Left lung (tissue), 10 donors: ENCODE measurements around the gene EFNA4. TPM values are rescaled to one million over a fixed set of nuclear protein-coding genes. Genes with fewer than 3 reads are reported as not detected.

Experiments used
- ATAC-seq: fragments of 200-7000 bp; cut with Tn5 transposase; one replicate; pipeline ENCODE4 v1.9.1; 2020; ENCODE audit warnings: moderate library complexity
- DNase-seq, 4 donors: peaks; one replicate each; pipeline ENCODE4 v3.0.0-alpha.2; 2013 to 2020
- H3K27ac ChIP-seq, 2 donors: fragments of 200-600 bp; sonication (generic) in 1 of 2; one replicate each; pipeline versions ENCODE4 v1.5.0 to v1.8.0; 2020 to 2021
- H3K27me3 ChIP-seq, 2 donors: fragments of 200-600 bp; sonication (generic) in 1 of 2; one replicate each; pipeline versions ENCODE4 v1.5.0 to v1.8.0; 2020 to 2021
- H3K36me3 ChIP-seq, 2 donors: fragments of 200-600 bp; sonication (generic) in 1 of 2; one replicate each; pipeline versions ENCODE4 v1.5.0 to v1.8.0; 2020 to 2021
- H3K4me1 ChIP-seq, 2 donors: fragments of 200-600 bp; one replicate each; pipeline ENCODE4 v1.8.0; 2021
- H3K4me3 ChIP-seq, 2 donors: fragments of 200-600 bp; sonication (generic) in 1 of 2; one replicate each; pipeline versions ENCODE4 v1.5.0 to v1.8.0; 2020 to 2021; ENCODE audit warnings: mild to moderate bottlenecking in 1 of 2
- H3K9me3 ChIP-seq, 2 donors: fragments of 200-600 bp; sonication (generic) in 1 of 2; one replicate each; pipeline versions ENCODE4 v1.5.0 to v1.8.0; 2020 to 2021
- CTCF ChIP-seq, 2 donors: fragments of 200-600 bp; sonication (generic) in 1 of 2; IDR thresholded peaks; one replicate each; pipeline versions ENCODE4 v1.5.0 to v1.8.0; 2021; ENCODE audit warnings: antibody characterized with exemption in 2 of 2
- intact Hi-C, 2 donors: fragments of 100-400 bp; cut with DNase I; formaldehyde crosslinking; loops; one replicate each; pipeline versions ENCODE4 v1.11.2 to v1.14.2; 2022
- polyA plus RNA-seq, 6 donors: library from polyadenylated mRNA; unstranded; fragments of 120-200 nt; gene quantifications; one replicate each; pipeline ENCODE4 v1.2.1, GENCODE V29; 2013; ENCODE audit not compliant: insufficient read length in 6 of 6
- total RNA-seq, 2 donors: library from RNA; stranded (reverse); fragmentation: NEBNext Ultra II Directional; extraction: Animal tissue kit (Norgen Biotek cat#: 25700); gene quantifications; one replicate each; pipeline ENCODE4 v1.2.1, GENCODE V29; 2021
- donor health status: DM: no; HTN: yes; CAD: no.
- donor health status: DM: no; HTN: no; CAD: no.

The EFNA4 gene
- total and polyA plus RNA-seq, 8 donors, result 8.6 to 23.1 (median 21.8) TPM

DNA sequence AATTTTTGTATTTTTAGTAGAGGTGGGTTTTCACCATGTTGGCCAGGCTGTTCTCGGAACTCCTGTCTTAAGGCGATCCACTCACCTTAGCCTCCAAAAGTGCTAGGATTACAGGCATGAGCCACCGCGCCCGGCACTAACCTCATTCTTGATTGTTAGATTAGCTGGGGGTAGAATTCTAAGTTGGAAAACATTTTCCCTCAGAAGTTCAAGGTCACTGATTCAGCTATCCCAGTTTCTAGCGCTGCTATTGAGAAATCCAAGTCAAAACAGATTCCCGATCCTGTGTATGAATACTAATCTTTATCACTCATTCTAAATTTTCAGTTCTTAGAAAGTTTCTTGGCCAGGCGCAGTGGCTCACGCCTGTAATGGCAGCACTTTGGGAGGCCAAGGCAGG lies 39.8 kb downstream of the EFNA4 start:
- DNase-seq (peak in 1 of 4 donors; percentile 10), ATAC-seq (no peak)
- Histone ChIP-seq H3K9me3 (no peaks in the 10 kb centered on the region), H3K36me3 (no peaks in the 10 kb centered on the region), H3K27me3 (no peaks in the 10 kb centered on the region), H3K4me1 (peaks cover 0 to 27% of the 10 kb centered on the region in 2 donors), H3K27ac (no peak overlapping the region), H3K4me3 (no peak overlapping the region)
- no peak for TF ChIP-seq CTCF (IDR thresholded peaks at IDR 0.05)
- intact Hi-C loops, result no loop called here

DNA sequence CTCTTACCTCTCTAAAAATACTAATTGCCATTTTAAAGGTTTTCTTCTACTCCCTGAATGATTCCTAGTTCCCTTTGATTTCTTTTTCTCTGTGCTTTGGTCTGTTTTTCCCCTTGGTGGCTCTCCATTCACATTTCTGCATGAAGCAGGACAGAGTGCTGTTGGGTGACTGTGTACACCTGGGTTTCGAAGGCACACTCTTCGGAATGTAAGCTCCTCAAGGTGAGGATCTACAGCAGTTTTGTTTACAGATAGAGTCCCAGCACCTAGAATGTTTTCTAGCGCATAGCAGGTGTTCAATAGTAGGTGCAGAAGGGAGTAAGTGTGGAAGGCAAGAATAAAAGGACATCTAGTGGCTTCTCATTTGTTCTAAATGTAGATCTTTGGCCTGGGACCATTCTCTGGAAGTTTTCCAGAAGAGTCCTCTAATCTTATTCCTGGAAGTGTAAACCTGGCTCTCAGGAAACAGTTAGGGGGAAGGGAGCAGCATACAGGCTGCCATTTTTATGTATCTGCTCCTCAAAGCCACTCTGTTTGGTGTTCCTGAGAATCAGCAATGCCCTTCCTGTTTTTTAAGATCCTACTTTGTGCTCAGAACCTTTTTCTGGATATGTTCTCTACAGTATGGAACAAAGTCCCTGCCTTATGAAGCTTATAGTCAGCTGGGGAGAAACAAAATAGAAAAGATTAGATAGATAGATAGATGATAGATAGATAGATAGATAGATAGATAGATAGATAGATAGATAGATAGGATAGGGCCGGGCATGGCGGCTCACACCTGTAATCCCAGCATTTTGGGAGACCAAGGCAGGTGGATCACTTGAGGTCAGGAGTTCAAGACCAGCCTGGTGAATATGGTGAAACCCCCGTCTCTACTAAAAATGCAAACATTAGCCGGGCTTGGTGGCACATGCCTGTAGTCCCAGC lies 41.3 kb downstream of the EFNA4 start:
- TF ChIP-seq CTCF (IDR thresholded peaks at IDR 0.05), result no peak
- H3K27ac ChIP-seq, result peak overlapping the region; percentile 36 to 51
- intact Hi-C loops, result no loop called here
- H3K36me3 ChIP-seq, result no peaks in the 10 kb centered on the region
- no peak overlapping the region for H3K4me3 ChIP-seq
- DNase-seq, result peak in 1 of 4 donors; percentile 1
- ATAC-seq, result peak; percentile 64
- no peaks in the 10 kb centered on the region for H3K27me3 ChIP-seq
- H3K9me3 ChIP-seq, result no peaks in the 10 kb centered on the region
- peaks cover 0 to 27% of the 10 kb centered on the region in 2 donors for H3K4me1 ChIP-seq

- Histone ChIP-seq H3K4me3 (no peak overlapping the region), H3K4me1 (peaks cover 0 to 27% of the 10 kb centered on the region in 2 donors), H3K27ac (peak overlapping the region; percentile 36 to 51), H3K9me3 (no peaks in the 10 kb centered on the region), H3K36me3 (no peaks in the 10 kb centered on the region), H3K27me3 (no peaks in the 10 kb centered on the region)
- DNase-seq, result peak in 2 of 4 donors; percentile 60 to 78
- intact Hi-C loops, result no loop called here
- ATAC-seq, result peak; percentile 85
- TF ChIP-seq CTCF (IDR thresholded peaks at IDR 0.05), result no peak
Observed at GRCh38 chr1:155105604-155106011, 42.1 kb downstream of the EFNA4 start.

- peaks cover 0 to 20% of the 10 kb centered on the region in 2 donors for H3K4me1 ChIP-seq
- no peaks in the 10 kb centered on the region for H3K9me3 ChIP-seq
- no peak for TF ChIP-seq CTCF (IDR thresholded peaks at IDR 0.05)
- ATAC-seq, result no peak
- H3K27ac ChIP-seq, result no peak overlapping the region
- no peak for DNase-seq
- intact Hi-C loops, result no loop called here
- H3K36me3 ChIP-seq, result no peaks in the 10 kb centered on the region
- no peaks in the 10 kb centered on the region for H3K27me3 ChIP-seq
- no peak overlapping the region for H3K4me3 ChIP-seq
Observed at GRCh38 chr1:155106862-155107261, 43.3 kb downstream of the EFNA4 start.
